HCEC 1CT (cell line): ENCODE results near the gene MYRF.

Experiments used
- DNase-seq: peaks from one replicate; pipeline ENCODE4 v3.0.0-alpha.2; 2017

Gene MYRF

DNA sequence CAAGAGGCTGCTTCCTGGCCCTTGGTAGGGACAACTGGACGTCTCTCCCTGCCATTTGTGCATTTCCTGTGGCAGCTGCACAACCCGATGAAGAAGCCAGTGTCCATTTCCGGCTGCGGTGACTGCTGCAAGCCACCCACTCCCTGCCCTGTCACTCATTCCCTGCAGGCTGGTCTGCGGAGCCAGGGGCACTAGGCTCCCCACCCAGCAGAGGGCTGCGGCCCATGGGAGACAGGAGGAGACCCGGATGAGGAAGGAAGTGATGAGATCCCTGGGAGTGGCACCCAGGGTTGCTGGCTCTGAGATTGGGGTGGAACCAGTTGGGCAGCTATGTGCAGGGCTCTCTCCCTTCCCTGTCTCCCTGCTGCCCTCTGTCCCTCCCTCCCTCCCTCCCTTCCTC lies 10.0 kb upstream of the MYRF start:
- DNase-seq, result no peak

DNA sequence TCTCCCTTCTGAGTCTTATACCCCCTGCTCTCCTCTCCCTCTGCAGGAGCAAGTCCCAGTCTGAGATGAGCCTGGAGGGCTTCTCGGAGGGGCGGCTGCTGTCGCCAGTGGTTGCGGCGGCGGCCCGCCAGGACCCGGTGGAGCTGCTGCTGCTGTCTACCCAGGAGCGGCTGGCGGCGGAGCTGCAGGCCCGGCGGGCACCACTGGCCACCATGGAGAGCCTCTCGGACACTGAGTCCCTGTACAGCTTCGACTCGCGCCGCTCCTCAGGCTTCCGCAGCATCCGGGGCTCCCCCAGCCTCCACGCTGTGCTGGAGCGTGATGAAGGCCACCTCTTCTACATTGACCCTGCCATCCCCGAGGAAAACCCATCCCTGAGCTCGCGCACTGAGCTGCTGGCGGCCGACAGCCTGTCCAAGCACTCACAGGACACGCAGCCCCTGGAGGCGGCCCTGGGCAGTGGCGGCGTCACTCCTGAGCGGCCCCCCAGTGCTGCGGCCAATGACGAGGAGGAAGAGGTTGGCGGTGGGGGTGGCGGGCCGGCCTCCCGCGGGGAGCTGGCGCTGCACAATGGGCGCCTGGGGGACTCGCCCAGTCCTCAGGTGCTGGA lies 8.8 kb upstream of the MYRF start:
- DNase-seq, result no peak

DNA sequence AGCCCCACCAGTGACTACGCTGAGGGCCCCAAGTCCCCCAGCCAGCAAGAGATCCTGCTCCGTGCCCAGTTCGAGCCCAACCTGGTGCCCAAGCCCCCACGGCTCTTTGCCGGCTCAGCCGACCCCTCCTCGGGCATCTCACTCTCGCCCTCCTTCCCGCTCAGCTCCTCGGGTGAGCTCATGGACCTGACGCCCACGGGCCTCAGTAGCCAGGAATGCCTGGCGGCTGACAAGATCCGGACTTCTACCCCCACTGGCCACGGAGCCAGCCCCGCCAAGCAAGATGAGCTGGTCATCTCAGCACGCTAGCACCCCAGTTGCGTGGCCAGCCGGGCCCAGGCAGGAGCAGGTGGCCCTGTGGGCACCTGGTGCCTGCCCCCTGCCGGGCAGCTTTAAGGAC lies 8.3 kb upstream of the MYRF start:
- DNase-seq, result no peak

DNA sequence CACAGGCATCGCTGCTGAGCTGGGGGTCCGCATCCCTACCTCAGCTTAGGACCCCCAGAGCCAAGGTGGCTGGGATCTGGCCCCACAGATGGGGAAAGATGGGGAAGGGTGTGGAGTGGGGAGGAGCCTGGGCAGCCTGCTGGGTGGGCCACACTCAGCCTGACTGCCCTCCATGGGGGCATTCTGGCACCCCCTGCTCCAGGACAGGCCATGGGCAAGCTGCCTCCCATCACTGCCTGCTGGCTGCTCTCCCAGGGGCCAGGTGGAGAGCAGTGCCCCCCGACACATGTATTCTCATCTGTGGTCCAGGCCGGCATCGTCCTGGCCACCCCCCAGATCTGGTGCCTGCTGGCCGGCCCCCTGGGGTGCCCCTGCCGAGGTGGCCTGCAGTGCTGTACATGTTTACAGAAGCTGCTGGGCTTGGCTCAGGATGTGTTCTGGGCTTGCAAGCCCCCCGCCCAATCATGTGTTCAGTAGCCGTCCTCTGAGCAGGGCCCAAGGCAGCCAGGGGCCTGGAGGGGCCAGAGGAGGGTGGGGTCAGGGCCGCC lies 7.8 kb upstream of the MYRF start:
- no peak for DNase-seq

DNA sequence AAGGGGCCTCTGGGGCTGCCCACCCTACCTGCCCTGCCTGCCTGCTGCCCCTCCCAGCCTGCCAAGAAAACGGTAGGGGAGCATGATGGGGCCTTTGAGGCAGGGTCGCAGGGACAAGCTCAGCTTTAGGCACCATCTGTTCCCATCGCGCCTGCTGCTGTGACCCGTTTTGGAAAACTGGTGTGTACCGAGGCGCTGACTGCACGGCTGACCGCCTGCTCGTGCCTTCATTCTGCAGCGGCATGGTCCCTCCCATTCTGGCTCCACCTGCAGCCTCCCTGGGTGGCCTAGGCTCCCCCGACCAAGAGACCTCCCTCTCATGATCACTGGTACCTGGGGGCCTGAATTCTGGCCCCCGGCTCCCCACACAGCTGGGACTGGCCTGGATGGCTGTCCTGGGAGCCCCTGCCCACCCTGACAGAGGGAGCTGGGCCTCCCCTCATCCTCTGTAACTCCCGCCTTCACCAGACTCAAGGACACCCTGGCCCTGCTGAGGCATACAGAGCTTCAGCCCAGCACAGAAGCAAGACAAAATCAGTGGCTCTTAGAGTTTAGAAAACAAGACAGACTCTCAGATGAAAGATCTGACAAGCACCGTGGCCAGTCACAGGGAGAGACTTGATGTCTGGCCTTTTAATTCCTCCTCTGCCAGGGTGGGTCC lies 6.5 kb upstream of the MYRF start:
- DNase-seq, result no peak

DNA sequence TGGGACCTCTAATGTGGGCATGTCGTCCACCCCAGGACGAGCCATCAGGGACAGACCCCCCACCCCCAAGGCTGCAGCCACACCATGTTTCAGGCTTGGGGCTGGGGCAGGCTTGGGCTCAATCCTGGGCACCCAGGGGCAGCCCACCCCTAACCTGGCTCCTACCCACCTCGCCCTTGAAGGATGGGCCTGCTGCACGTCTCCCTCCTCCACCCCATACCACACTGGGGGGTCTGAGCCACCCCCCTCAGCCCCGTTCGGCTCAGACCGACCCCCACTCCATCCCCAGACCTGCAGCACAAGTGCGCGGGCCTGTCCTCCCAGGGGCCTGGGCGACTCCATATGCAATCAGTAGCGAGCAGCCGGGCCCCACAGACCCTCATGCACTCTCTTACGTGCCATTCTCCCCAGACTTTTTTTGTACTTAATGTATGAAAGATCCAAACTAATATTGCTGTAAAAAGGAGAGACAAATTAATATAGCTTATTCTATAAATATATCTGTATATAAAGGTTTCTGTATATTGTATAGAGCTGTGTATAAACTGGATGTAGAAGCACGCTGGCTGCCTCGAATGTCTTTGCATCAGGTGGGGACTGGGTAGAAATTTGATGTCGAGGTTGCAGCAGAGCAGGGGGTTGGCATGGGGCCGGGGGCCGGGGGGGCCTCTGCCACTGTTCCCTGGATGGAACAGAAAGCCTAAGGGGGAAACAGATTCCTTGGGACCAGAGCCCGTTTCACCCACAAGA lies 5.8 kb upstream of the MYRF start:
- no peak for DNase-seq

DNA sequence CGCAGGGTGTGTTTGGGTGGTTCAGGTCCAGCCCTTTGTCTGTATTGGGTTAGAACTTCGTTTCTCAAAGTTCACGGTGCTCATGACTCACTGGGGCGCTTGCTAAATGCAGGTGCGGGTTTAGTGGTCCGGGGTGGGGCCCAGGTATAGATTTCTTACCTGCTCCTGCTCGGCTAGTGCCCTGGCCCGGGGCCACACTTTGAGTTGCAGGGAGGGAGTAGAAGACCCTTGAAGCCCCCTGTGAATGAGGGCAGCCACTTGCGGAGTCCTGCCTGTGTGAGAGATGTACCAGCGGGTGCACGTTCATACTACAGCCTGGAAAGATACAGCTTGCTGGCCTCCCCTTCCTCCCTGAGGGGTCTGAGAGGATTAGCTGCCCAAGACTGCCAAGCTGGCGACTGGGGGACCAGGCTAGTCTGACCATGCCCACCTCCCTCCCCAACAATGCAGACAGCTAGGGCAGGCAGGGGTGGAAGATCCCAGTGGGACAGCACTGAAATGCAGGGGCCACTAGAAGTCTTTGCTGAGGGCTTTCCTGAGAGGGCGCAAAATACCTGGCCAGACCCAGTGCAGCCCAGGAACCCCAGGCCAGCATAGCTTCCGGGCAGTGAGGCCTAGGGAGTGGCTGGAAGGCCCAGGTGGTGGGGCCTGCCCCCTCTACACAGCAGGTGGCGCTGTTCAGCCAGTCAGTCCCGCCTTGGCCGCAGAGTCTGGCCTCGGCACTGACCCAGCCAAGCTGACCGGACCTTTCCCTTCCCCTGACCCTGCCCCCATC lies 5.1 kb upstream of the MYRF start:
- DNase-seq, result peak; percentile 55

DNA sequence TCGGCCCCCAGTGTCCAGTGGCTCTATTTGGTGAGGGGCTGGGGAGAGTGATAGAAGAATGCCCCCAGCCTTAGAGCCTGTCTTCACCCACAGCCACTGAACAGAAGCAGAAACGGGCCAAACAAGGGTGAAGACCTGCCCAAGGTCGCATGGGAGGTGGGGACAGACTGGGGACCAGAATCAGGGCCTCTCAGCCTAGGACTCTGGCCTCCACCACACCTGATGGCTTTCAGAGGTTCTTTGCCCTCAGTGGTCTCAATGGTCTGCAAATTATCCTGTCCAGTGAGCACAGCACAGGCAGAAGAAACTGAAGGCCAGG lies 4.5 kb upstream of the MYRF start:
- no peak for DNase-seq

DNA sequence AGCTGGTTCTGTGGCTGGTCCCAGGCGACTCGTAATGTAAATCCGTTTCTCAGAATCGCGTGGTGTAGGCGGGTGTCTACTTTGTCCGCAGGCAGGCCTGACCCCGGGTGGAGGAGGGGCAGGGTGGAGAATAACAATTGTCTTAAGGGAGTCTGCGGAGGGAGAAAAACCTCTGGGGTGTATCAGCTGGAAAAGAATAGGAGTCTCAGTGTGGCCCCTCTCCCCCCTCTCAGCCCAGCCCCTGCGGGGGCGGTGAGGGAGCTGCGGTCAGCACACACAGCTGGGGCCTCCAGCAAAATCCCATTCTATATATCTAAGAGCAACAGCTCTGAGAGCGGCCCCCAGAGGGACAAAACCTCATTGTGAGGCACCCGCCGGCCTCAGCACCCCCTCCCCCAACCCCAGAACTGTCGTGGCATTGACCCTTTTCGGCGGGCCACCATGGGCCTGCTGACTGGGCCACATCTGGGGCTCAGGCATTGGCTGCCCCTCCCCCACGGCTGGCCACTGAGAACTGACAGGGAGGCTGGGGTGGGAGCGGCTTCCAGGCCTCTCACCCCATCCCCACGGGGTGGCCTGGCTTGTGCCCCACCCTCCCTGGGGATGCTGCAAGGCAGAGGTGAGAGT lies 2.7 kb upstream of the MYRF start:
- no peak for DNase-seq

DNA sequence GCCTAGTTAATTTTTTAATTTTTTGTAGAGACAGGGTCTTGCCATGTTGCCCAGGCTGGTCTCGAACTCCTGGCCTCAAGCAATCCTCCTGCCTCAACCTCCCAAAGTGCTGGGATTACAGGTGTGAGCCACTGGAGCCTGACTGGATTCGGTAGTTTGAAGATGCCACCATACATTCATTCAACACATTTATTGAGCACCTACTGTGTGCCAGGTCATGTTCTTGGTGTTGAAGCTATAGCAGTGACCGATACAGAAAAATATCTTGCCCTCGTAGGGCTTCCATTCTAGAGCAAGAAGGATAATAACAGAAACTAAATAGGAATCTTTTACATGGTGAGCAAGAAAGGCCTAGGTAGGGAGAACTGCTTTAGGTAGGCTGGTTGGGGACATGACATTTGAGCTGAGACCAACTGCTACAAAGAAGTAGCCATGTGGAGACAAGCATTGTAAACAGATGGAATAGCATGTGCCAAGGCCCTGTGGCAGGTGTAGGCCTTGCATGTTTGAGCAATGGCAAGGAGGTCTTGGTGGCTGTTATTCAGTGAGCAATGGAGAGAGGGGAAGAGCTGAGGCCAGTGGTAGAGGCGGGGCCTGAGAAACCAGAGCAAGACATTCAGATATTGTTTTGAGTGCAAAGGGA lies 1.7 kb upstream of the MYRF start:
- DNase-seq, result no peak

DNA sequence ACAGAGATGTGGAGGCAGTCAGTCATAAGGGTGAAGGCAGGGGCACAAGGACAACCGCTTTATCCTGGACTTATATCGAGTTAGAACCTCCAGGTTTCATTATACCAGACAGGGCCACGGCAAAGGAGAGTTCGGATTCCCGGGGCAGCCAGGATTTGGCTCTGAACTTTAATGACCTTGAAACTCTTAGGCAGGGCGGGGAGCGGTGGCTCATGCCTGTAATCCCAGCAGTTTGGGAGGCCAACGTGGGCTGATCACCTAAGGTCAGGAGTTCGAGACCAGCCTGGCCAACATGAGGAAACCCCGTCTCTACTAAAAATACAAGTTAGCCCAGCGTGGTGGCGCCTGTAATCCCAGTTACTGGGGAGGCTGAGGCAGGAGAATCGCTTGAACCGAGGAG lies 1.1 kb upstream of the MYRF start:
- DNase-seq, result no peak

DNA sequence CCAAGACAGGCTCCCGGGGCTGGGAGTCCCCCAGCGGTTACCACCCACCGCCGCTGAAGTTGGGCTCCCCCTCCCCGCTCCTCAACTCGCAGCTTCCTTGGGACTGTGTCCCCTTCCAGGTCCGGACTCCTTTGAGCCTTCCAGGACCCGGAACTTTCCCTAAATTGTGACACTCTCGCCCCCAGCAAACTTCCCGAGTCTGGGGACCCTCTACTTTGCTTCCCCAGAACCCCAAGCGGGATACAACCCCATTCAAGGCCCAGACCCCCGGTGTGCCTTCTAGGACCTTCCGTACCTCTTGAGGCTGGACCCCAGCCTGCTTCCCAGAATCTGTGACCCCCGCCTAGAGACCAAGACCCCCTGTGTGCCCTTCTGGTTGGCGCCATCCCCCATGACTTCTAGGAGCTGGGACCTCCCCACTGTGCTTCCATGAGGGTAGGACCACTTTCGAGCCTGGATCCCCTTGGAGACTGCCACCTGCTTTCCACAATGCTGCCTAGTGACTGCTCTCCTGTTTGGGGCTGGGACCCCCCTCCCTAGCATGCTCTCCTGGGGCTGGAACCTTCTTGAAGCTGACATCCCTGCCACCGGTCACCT lies 587 bp downstream of the MYRF start:
- no peak for DNase-seq

DNA sequence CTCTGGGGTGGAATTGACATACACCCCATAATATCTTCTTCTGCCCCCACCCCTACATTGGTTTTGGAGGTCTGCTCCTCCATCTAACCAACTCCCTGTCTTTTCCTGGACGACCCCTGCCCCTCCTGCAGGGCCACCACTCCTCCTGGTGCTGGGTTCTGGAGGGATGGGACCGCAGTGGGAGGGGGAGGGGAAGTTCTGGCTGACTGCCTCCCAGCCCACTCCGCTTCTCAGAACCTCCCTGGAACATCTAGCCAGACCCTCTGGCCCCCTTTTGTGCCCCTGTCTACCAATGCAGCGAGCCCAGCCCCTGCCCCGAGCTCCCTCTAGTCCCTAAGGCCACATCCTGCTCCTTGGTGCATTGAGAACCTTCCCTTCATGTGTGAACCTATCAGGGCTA lies 1.2 kb downstream of the MYRF start:
- DNase-seq, result no peak

DNA sequence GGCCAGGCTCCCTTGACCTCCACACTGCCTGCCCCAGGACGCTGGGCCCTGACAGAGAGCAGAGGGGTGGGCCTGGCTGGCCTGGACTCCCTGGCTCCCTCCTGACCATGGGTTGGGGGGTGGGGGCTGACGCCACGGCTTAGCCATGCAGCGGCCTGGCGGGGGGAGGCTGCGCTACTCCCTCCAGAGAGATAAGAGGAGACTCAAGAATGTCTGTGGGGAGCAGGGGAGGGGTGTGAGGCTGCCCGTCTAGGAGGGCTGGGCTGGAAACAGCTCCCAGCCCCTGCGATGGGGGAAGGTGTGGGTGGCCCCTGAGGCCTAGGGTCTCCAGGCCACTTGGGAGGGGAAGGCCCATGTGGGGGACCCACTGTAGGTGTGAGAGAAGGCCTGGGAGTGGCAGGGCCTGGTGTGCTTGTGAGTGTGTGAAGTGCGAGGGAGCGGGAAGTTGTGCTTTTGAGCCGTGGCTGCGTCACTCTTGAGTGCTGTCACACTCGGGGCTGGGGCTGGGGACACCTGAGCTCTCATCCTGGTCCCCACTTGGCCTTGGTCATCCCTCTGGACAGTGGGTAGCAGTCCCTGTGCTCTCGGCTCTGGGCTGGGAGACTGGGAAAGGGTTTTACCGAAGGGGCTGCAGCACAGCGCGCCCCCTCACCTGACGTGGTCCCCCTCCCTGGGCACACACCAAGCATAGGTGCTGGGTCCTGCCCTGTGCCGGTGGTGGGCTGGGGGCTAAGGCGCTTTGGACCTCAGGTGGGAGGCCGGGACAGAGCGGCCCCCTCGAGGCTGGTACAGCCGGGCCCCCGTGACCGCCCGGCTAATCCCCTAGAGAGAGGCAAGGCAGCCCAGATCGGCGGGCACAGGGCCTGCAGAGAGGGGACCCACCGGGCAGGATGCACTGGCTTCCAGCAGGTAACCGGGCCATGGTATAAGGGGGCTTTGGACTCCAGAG lies 2.4 kb downstream of the MYRF start:
- DNase-seq, result no peak

DNA sequence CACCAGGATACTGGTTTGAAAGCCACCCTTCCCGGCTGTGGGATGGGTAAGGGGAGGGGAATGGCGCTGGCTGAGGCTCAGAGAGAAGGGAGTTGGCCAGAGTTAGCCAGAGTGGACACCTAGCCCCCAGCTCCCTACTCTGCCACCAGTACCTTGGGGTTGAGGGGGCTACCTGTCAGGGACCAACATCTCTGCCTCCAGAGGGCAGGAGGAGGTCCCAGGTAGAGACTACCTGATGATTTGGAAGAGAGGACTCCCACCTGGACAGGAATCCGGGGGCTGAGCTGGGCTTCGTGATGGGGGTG lies 3.7 kb downstream of the MYRF start:
- no peak for DNase-seq

DNA sequence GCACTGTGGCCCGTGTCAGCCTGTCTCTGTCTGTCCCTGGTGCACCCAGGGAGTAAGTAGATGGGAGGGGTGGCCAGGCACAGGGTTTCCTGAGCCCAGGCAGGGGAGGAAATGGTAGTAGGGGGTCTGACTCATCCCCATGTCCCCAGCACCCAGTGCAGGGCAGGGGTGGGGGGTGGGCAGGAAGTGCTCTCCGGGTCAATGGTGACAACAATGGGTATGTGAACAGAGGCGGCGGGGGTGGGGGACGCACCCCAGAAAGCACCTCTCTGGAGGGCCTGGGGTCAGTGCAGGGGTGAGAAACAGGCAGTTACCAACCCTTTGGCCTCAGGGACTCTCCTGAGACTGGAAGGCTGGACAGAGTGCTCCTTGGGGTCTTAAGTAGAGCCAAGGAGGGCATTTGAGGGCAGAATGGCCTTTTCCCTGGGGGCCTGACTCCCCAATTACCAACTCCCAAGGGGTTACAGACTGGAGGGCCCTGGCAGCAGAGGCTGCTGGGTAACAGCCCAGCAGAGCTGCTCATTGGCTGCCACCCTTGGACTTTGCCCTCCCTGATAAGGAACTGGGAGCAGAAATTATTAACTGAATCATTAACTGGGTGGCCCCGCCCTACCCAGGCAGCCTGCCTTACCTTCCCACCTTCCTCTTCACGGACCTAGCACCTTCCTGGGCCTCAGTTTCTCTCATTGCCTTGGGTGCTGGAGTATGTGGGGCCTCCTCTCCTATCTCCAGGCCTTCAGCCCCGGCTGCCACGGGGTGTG lies 4.2 kb downstream of the MYRF start:
- DNase-seq, result peak; percentile 13

DNA sequence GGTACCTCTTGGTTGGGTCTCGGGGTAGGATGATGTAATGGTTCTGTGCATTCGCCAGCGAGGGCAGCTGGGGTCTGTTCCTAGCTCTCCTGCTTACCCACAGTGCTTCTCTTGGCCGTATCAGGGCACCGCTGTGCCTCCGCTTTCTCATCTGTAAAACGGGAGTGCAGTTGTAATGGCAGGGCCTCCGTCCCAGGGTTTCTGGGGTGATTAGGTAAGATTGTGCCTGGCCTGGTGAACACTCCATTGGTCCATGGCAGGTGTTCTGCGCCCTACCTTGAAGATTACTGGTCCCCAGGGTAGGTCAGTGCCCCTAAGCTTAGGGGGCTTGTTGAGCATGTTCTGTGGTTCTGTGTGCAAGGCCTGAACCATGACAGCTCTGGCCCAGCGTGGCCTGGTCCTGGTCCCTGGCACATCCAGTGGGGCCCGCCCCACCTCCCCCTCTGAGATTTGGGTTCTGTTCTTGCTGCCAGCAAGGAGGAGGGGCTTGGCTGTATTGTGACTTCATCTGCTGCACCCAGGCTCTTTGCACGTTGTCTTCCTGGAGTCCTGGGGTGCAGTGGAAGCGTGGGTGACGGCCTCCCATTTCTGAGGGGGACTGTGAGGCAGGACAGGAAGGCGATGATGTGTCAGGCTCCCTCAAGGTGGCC lies 4.9 kb downstream of the MYRF start:
- no peak for DNase-seq

DNA sequence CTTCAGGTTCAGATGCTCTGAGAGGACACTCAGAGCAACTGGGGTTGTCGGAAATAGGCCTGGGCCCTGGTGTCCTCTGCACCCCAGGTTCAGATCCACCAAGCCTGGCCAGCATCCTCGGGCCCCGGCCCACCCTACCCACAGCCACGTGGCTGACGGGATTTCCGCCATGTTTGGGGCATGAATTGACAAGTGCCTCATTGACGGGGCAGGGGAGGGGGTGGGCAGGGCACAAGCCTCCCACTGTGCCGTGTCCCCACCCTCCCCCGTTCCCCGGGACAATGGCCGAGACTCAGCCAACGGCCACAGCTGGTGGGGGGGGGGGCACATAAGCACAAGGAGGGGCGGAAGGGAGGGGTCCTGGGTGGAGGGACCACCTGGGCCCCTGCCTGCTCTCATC lies 8.5 kb downstream of the MYRF start:
- no peak for DNase-seq

DNA sequence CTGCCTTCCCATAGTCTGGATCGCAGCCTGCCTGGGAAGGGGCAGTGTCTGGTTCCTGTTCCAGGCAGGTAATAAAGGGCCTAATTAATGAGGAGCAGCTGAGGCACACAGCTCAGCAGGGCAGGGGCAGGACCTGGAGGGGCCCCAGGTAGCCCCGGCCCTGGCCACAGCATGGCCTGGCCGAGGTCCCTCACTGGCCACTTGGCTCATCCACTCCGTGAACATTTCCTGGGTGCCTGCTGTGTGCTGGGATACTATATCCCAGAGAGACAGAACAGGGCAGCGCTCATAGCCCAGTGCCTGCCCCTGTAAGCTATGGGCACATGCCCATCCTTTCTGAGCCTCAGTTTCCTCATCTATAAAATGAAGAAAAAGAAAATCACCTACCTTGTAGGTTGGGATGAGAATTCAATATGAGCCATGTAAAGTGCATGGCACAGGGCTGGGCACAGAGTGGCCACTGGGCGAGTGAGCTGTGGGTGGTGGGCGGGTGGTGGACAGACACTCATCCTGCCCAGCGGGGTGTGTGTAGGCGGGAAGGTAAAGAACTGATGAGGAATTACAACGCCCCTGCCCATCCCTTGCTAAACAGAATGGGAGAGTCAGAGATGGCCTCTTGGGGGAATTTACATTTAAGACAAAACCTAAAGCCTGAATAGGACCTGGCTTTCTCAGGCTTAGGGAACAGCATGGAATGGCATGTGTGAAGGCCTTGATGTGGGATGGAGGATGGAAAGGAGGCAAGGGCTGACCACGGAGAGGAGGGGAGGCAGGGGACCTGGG lies 9.2 kb downstream of the MYRF start:
- DNase-seq, result no peak
